ENCODE measurements around the gene CAT. TPM values are rescaled to one million over a fixed set of nuclear protein-coding genes. Genes with fewer than 3 reads are reported as not detected.
"Not testable (repeated sequence)": the region's sequence is repeated elsewhere in the genome, so short reads cannot be mapped to it uniquely, and the experiment has no call there.

Gene CAT
- polyA plus RNA-seq, 1 of the 3 experiments (the other 2 are of a cell fraction): 26.6 TPM

DNA sequence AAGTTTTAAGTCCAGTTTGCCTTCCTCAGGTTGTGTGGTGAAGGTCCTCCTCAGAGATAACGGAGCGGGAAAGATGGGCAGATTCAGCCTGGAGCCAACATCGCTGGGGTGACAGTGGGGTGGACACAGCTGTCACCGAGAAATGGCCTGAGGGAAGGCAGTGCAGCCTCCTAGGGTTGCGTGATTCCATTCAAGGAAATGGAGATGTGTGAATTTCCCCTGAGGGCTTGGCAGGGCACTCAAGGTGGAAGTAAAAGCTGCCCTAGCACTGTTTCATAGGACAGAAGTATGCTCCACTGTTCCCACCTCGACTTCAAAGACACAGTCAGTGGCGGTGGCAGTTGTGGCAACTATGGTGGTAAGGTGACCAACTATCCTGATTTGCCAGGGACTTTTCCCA is 15.4 kb upstream of the CAT start:
- ChIA-PET CTCF (no interaction called here), POLR2A (no interaction called here)
- WGBS (ENCODE audit: low lambda C conversion rate): 90% methylated on average over 7 of the region's 7 CpGs
- H3K9ac ChIP-seq: no peak overlapping the region
- no peaks in the 10 kb centered on the region for H3K9me3 ChIP-seq
- TF ChIP-seq NRF1 (IDR thresholded peaks at IDR 0.05; ENCODE audit: low read depth, low read length) (no peak), RCOR1 (IDR thresholded peaks at IDR 0.05; ENCODE audit: low read length) (no peak), RAD21 (IDR thresholded peaks at IDR 0.05; ENCODE audit: low read length) (no peak), RXRA (IDR thresholded peaks at IDR 0.05; ENCODE audit: borderline replicate concordance, low read depth) (no peak), SIN3A (IDR thresholded peaks at IDR 0.05; ENCODE audit: borderline replicate concordance, low read depth, low read length) (no peak), MEF2A (IDR thresholded peaks at IDR 0.05; ENCODE audit: borderline replicate concordance, low read depth) (no peak), TAF1 (IDR thresholded peaks at IDR 0.05; ENCODE audit: borderline replicate concordance, low read depth, low read length) (no peak), MXI1 (IDR thresholded peaks at IDR 0.05; ENCODE audit: low read depth, low read length) (no peak), YY1 (IDR thresholded peaks at IDR 0.05; ENCODE audit: low read depth) (no peak), FOSL2 (IDR thresholded peaks at IDR 0.05; ENCODE audit: borderline replicate concordance, low read depth) (no peak), NFIC (IDR thresholded peaks at IDR 0.05; ENCODE audit: borderline replicate concordance) (no peak), RFX5 (IDR thresholded peaks at IDR 0.05; ENCODE audit: low read length) (no peak), EP300 (IDR thresholded peaks at IDR 0.05; ENCODE audit: borderline replicate concordance in 1 of 2, low read depth in 1 of 2, low read length in 1 of 2) (no peak), ELF1 (IDR thresholded peaks at IDR 0.05) (no peak)
- TF ChIP-seq, protein P1, sequence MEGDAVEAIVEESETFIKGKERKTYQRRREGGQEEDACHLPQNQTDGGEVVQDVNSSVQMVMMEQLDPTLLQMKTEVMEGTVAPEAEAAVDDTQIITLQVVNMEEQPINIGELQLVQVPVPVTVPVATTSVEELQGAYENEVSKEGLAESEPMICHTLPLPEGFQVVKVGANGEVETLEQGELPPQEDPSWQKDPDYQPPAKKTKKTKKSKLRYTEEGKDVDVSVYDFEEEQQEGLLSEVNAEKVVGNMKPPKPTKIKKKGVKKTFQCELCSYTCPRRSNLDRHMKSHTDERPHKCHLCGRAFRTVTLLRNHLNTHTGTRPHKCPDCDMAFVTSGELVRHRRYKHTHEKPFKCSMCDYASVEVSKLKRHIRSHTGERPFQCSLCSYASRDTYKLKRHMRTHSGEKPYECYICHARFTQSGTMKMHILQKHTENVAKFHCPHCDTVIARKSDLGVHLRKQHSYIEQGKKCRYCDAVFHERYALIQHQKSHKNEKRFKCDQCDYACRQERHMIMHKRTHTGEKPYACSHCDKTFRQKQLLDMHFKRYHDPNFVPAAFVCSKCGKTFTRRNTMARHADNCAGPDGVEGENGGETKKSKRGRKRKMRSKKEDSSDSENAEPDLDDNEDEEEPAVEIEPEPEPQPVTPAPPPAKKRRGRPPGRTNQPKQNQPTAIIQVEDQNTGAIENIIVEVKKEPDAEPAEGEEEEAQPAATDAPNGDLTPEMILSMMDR (IDR thresholded peaks at IDR 0.05): no peak
- TF ChIP-seq, protein P2, sequence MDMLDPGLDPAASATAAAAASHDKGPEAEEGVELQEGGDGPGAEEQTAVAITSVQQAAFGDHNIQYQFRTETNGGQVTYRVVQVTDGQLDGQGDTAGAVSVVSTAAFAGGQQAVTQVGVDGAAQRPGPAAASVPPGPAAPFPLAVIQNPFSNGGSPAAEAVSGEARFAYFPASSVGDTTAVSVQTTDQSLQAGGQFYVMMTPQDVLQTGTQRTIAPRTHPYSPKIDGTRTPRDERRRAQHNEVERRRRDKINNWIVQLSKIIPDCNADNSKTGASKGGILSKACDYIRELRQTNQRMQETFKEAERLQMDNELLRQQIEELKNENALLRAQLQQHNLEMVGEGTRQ (IDR thresholded peaks at IDR 0.05; ENCODE audit: borderline replicate concordance, low read depth, low read length): no peak
- TF ChIP-seq, protein P3, sequence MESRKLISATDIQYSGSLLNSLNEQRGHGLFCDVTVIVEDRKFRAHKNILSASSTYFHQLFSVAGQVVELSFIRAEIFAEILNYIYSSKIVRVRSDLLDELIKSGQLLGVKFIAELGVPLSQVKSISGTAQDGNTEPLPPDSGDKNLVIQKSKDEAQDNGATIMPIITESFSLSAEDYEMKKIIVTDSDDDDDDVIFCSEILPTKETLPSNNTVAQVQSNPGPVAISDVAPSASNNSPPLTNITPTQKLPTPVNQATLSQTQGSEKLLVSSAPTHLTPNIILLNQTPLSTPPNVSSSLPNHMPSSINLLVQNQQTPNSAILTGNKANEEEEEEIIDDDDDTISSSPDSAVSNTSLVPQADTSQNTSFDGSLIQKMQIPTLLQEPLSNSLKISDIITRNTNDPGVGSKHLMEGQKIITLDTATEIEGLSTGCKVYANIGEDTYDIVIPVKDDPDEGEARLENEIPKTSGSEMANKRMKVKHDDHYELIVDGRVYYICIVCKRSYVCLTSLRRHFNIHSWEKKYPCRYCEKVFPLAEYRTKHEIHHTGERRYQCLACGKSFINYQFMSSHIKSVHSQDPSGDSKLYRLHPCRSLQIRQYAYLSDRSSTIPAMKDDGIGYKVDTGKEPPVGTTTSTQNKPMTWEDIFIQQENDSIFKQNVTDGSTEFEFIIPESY (IDR thresholded peaks at IDR 0.05; ENCODE audit: borderline replicate concordance, low read depth): no peak
- TF ChIP-seq, protein P4, sequence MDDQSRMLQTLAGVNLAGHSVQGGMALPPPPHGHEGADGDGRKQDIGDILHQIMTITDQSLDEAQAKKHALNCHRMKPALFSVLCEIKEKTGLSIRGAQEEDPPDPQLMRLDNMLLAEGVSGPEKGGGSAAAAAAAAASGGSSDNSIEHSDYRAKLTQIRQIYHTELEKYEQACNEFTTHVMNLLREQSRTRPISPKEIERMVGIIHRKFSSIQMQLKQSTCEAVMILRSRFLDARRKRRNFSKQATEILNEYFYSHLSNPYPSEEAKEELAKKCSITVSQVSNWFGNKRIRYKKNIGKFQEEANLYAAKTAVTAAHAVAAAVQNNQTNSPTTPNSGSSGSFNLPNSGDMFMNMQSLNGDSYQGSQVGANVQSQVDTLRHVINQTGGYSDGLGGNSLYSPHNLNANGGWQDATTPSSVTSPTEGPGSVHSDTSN (IDR thresholded peaks at IDR 0.05): no peak
- TF ChIP-seq, protein P5, sequence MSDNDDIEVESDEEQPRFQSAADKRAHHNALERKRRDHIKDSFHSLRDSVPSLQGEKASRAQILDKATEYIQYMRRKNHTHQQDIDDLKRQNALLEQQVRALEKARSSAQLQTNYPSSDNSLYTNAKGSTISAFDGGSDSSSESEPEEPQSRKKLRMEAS (IDR thresholded peaks at IDR 0.05; ENCODE audit: low read depth): no peak
- H3K27me3 ChIP-seq (ENCODE audit: insufficient read depth): no peaks in the 10 kb centered on the region
- H3K4me3 ChIP-seq (ENCODE audit: low read depth in 2 of 2, low read length in 1 of 2): no peak overlapping the region
- H3F3A ChIP-seq (replicated peaks; ENCODE audit: insufficient read depth): peaks cover 7% of the 10 kb centered on the region
- no peak for DNase-seq
- H3K9me2 ChIP-seq: no peaks in the 10 kb centered on the region
- H2AFZ ChIP-seq (ENCODE audit: low read depth): no peak overlapping the region
- H3K4me2 ChIP-seq: no peak overlapping the region
- no peak overlapping the region for H3K27ac ChIP-seq (ENCODE audit: low read depth in 2 of 2, low read length in 1 of 2)
- H4K20me1 ChIP-seq (ENCODE audit: insufficient read depth): no peaks in the 10 kb centered on the region
- no peaks in the 10 kb centered on the region for H3K36me3 ChIP-seq (replicated peaks in 1 of 2; ENCODE audit: control insufficient read depth in 1 of 2, insufficient read depth in 2 of 2, low read length in 1 of 2)
- H3K4me1 ChIP-seq (ENCODE audit: control insufficient read depth in 1 of 2, insufficient read depth in 2 of 2, low read depth in 1 of 2, low read length in 1 of 2): peaks cover 18 to 23% of the 10 kb centered on the region in 2 experiments; a peak in 3 of 4 replicates
- H3K79me2 ChIP-seq (ENCODE audit: insufficient read depth): no peaks in the 10 kb centered on the region

DNA sequence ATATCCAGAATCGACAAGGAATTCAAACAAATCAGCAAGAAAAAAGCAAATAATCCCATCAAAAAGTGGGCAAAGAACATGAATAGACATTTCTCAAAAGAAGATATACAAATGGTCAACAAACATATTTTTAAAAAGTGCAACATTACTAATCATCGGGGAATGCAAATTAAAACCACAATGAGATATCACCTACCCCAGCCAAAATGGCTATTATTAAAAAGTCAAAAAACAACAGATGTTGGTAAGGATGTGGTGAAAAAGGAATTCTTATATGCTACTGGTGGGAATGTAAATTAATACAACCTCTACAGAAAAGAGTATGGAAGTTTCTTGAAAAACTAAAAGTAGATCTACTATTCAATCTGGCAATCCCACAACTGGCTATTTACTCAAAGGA is 13.9 kb upstream of the CAT start:
- CTCF ChIA-PET; H3K27ac ChIP-seq (ENCODE audit: low read depth in 2 of 2, low read length in 1 of 2); POLR2A ChIA-PET; H3K4me2 ChIP-seq; H3K9ac ChIP-seq; H2AFZ ChIP-seq (ENCODE audit: low read depth); H3K4me3 ChIP-seq (ENCODE audit: low read depth in 2 of 2, low read length in 1 of 2); H3K9me2 ChIP-seq; H3F3A ChIP-seq (replicated peaks; ENCODE audit: insufficient read depth); H4K20me1 ChIP-seq (ENCODE audit: insufficient read depth); H3K9me3 ChIP-seq; H3K36me3 ChIP-seq (replicated peaks in 1 of 2; ENCODE audit: control insufficient read depth in 1 of 2, insufficient read depth in 2 of 2, low read length in 1 of 2); H3K27me3 ChIP-seq (ENCODE audit: insufficient read depth); H3K79me2 ChIP-seq (ENCODE audit: insufficient read depth); DNase-seq: not testable (repeated sequence)
- H3K4me1 ChIP-seq (ENCODE audit: control insufficient read depth in 1 of 2, insufficient read depth in 2 of 2, low read depth in 1 of 2, low read length in 1 of 2): peaks cover 18 to 23% of the 10 kb centered on the region in 2 experiments; a peak in 3 of 4 replicates
- WGBS (ENCODE audit: low lambda C conversion rate): 82% methylated on average over 2 of the region's 2 CpGs
